ENCODE measurements around the gene NCOA5. TPM values are rescaled to one million over a fixed set of nuclear protein-coding genes. Genes with fewer than 3 reads are reported as not detected.
A peak's percentile ranks its signal among the peaks of the same experiment; 100 is the strongest.

Gene NCOA5
- total and polyA plus RNA-seq, 12 donors, result 7.6 to 22.5 (median 11.5) TPM

GRCh38 chr20:46062621-46063020 lies 27.1 kb downstream of the NCOA5 start:
- no peak for TF ChIP-seq CTCF (IDR thresholded peaks at IDR 0.05)
- no peak overlapping the region for H3K27ac ChIP-seq
- H3K4me3 ChIP-seq, result no peak overlapping the region
- H3K36me3 ChIP-seq, result peaks cover 8 to 84% (median 62%) of the 10 kb centered on the region in 9 donors
- intact Hi-C loops (cut with DNase I), result no loop called here
- no peak for DNase-seq
- peaks cover 9 to 48% (median 30%) of the 10 kb centered on the region in 9 donors for H3K4me1 ChIP-seq
- no peak for ATAC-seq
- H3K27me3 ChIP-seq, result peaks cover 0 to 15% (median 6%) of the 10 kb centered on the region in 7 donors
- 90% methylated on average over 12 of the region's 12 CpGs for WGBS, 2 donors
- no peaks in the 10 kb centered on the region for H3K9me3 ChIP-seq

GRCh38 chr20:46062151-46062550 lies 27.6 kb downstream of the NCOA5 start:
- peaks cover 7 to 80% (median 60%) of the 10 kb centered on the region in 9 donors for H3K36me3 ChIP-seq
- no peak for DNase-seq
- no peaks in the 10 kb centered on the region for H3K9me3 ChIP-seq
- intact Hi-C loops (cut with DNase I), result no loop called here
- H3K4me3 ChIP-seq, result no peak overlapping the region
- H3K4me1 ChIP-seq, result peaks cover 12 to 53% (median 34%) of the 10 kb centered on the region in 9 donors
- peaks cover 0 to 20% (median 11%) of the 10 kb centered on the region in 7 donors for H3K27me3 ChIP-seq
- H3K27ac ChIP-seq, result peak overlapping the region in 1 of 10 donors; percentile 74
- WGBS, 2 donors, result 92 to 97% methylated on average over 4 of the region's 4 CpGs
- no peak for ATAC-seq
- TF ChIP-seq CTCF (IDR thresholded peaks at IDR 0.05), result no peak

- Histone ChIP-seq H3K4me3 (no peak overlapping the region), H3K4me1 (peaks cover 12 to 56% (median 34%) of the 10 kb centered on the region in 9 donors), H3K27ac (peak overlapping the region in 6 of 10 donors; percentile 6 to 74 (median 22)), H3K36me3 (peaks cover 6 to 68% (median 48%) of the 10 kb centered on the region in 9 donors), H3K9me3 (no peaks in the 10 kb centered on the region), H3K27me3 (peaks cover 0 to 32% (median 19%) of the 10 kb centered on the region in 7 donors)
- no peak for TF ChIP-seq CTCF (IDR thresholded peaks at IDR 0.05)
- ATAC-seq (no peak), DNase-seq (no peak)
- 78 to 85% methylated on average over 4 of the region's 4 CpGs for WGBS, 2 donors
- intact Hi-C loops (cut with DNase I), result no loop called here
Observed at GRCh38 chr20:46060975-46061374, 28.8 kb downstream of the NCOA5 start.

GRCh38 chr20:46060301-46060881 lies 29.4 kb downstream of the NCOA5 start:
- Histone ChIP-seq H3K4me1 (peaks cover 12 to 56% (median 34%) of the 10 kb centered on the region in 9 donors), H3K27me3 (peaks cover 0 to 35% (median 19%) of the 10 kb centered on the region in 7 donors), H3K36me3 (peaks cover 4 to 62% (median 43%) of the 10 kb centered on the region in 9 donors), H3K27ac (peak overlapping the region in 6 of 10 donors; percentile 6 to 74 (median 22)), H3K9me3 (no peaks in the 10 kb centered on the region), H3K4me3 (no peak overlapping the region)
- intact Hi-C loops (cut with DNase I), result no loop called here
- WGBS, 2 donors, result 59 to 60% methylated on average over 2 of the region's 2 CpGs
- DNase-seq, result no peak
- TF ChIP-seq CTCF (IDR thresholded peaks at IDR 0.05), result no peak
- peak in 6 of 8 donors; percentile 21 to 62 (median 42) for ATAC-seq
